HG02610 (cell line): ENCODE data around the gene IRF9.
A peak's percentile ranks its signal among the peaks of the same experiment; 100 is the strongest.

Experiments used
- ATAC-seq: cut with Tn5 transposase; IDR thresholded peaks from one replicate; pipeline ENCODE4 v1.9.1; 2021; ENCODE audit warnings: mild to moderate bottlenecking, moderate library complexity; ENCODE audit not compliant: unreplicated experiment

IRF9 gene

GRCh38 chr14:24146978-24147760 is 13.9 kb upstream of the IRF9 start, which contains the start of gene RNF31:
Gene RNF31, plus strand, starts transcription at chr14:24147498. Its CDS starts 201 bp downstream, at chr14:24147699.
- ATAC-seq: peak; percentile 88

- ATAC-seq: no peak
Observed at GRCh38 chr14:24147761-24148428, 13.2 kb upstream of the IRF9 start.

- no peak for ATAC-seq
Observed at GRCh38 chr14:24149302-24149969, 11.6 kb upstream of the IRF9 start.

- ATAC-seq: no peak
Observed at GRCh38 chr14:24150061-24150460, 11.0 kb upstream of the IRF9 start.

- ATAC-seq: no peak
Observed at GRCh38 chr14:24150567-24150966, 10.5 kb upstream of the IRF9 start.

GRCh38 chr14:24150993-24151392 is 10.1 kb upstream of the IRF9 start:
- no peak for ATAC-seq

- no peak for ATAC-seq
Observed at GRCh38 chr14:24151404-24152080, 9.5 kb upstream of the IRF9 start.

- no peak for ATAC-seq
Observed at GRCh38 chr14:24155100-24155499, 6.0 kb upstream of the IRF9 start.

- no peak for ATAC-seq
Observed at GRCh38 chr14:24156840-24157239, 4.2 kb upstream of the IRF9 start.

- ATAC-seq: no peak
Observed at GRCh38 chr14:24157331-24157730, 3.7 kb upstream of the IRF9 start.

GRCh38 chr14:24159777-24160498 is 1.1 kb upstream of the IRF9 start:
- no peak for ATAC-seq

- ATAC-seq: no peak
Observed at GRCh38 chr14:24160499-24160849, 591 bp upstream of the IRF9 start.

- no peak for ATAC-seq
Observed at GRCh38 chr14:24162093-24162492, 1.0 kb downstream of the IRF9 start.

GRCh38 chr14:24164518-24164991 is 3.5 kb downstream of the IRF9 start:
- ATAC-seq: no peak

GRCh38 chr14:24165785-24166184 is 4.7 kb downstream of the IRF9 start:
- no peak for ATAC-seq

GRCh38 chr14:24167469-24168114 is 6.5 kb downstream of the IRF9 start:
- ATAC-seq: no peak

- ATAC-seq: peak; percentile 60
Observed at GRCh38 chr14:24171422-24172260, 10.6 kb downstream of the IRF9 start, which contains the start of gene REC8. Gene REC8, plus strand, starts transcription at chr14:24172080. Its CDS starts 473 bp downstream, at chr14:24172553.

GRCh38 chr14:24172261-24172860 is 11.3 kb downstream of the IRF9 start:
- no peak for ATAC-seq

GRCh38 chr14:24172871-24173281 is 11.8 kb downstream of the IRF9 start:
- no peak for ATAC-seq
